ENCODE measurements around the gene UBL5. TPM values are rescaled to one million over a fixed set of nuclear protein-coding genes. Genes with fewer than 3 reads are reported as not detected.

Gene UBL5
- polyA plus RNA-seq, 1 donor: 164 TPM

DNA sequence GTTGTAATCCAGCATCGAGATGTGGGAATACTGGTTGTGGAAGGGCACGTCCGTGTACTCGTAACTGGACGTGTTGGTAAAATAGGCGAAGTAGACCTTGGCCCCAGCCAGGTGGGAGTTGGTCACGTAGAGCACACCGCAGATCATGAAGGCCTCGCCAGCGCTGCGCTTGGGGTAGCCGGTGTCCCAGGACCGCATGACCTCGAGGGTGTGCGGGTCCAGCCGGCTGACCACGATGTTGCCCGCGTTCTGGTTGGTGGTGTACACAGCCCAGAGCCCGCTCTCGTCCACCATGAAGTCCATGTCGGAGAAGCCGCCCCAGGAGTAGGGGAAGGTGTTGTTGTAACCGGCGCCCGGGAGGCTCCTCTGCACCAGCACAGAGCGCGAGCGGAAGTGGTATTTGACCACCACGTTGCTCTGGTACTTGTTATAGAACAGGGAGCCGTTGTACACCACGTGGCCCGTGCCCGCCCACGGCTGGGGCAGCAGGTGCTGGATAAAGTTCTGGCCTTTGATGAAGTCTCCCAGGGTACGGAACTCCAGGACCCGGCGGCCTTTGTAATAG is 26.6 kb downstream of the UBL5 start:
- DNase-seq (ENCODE audit: low read depth): no peak

DNA sequence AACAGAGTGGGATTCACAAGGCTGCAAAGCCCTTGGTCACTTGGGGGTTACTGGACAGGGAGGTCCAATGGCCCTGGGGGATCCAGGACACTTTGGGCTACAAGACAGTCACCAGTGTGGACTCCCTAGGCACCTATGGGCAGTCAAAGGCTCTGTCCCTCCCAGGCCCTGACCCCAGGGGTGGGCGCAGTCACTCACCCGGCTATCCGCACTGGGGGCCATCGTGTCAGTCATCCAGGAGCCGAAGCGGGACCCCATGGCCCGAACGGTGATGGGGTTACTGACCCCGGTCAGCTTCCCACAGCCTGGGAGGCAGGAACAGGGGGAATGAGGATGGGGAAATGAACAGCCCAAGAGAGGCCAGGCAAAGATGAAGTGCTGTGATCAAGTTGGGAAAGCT is 28.9 kb downstream of the UBL5 start:
- no peak for DNase-seq (ENCODE audit: low read depth)

DNA sequence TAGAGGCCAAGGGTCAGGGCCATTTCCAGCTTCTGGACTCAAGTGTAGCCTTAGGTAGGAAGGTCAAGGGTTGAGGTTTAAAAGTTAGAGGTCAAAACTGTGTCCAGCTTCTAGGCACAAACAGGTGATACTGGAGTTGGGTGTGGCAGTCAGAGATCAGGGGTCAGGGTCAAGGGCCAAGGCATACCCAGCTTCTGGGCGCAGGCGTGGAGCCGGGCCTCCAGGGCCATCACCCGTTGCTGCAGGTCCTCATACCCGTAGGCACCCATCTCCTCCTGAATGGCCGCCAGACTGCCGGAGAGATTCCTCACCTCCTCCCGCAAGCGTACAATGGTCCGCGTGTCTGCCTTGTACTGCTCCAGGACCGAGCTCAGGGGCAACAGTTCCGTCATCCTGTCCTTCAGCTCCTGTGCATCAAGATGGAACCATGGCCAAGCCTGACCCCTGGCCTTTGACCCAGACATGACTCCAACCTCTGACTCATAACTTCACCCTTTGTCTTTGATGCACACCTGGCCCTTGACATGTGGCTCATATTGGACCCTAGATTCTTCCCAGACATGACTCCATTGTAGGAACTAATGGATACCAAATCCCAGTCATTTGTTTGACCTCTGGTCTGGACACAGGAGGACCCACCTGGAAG is 29.5 kb downstream of the UBL5 start:
- DNase-seq (ENCODE audit: low read depth): no peak

DNA sequence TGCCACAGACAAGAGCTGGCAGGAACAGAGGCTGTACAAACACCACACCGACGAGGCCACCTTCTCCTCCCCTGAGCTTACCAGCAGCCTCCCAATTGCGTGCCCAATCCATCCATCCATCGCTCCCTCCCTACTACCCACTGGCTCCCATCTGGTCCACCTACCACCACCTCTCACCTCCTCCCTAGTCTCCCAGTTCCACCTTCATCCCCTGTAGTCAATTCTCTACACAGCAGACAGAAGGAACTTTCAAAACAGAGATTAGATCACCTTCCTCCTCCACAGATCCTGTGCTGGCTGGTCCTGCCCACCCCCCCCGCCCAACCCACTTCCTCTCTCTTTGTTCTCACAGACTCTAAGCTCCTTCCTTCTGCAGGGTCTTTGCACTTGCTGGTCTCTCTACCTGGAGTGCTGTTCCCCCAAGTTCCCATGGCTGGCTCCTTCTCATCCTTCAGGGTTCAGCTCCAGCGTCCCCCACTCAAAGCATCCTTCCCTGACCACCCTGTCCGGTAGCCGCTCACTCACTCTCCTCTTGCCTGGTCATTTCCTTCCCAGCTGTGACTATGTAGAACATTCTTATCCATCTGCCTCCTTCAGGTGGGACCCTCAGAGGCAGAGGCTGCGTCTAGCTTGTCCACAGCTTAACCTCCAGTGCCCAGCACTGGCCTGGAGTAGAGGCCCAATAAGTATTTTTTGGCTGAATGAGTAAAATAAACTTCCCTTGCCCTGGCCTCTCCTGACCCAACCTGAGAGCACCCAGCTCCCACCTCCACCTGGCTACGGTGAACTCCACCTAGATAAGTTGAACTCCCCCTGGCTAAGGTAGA is 30.4 kb downstream of the UBL5 start:
- DNase-seq (ENCODE audit: low read depth): no peak

DNA sequence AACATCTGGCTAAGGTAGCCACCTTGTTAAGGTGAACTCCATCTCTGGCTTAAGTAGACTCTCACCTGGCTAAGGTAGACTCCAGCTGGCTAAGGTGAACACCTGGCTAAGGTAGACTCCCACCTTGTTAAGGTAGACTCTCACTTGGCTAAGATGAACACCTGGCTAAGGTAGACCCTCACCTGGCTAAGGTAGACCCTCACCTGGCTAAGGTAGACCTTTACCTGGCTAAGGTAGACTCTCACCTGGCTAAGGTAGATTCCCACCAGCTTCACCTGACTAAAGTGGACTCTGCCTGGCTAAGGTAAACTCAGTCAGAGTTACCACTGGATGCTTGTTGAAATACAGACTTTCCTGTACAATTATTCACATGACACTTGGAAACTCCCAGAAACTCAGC is 31.0 kb downstream of the UBL5 start:
- DNase-seq (ENCODE audit: low read depth): no peak

DNA sequence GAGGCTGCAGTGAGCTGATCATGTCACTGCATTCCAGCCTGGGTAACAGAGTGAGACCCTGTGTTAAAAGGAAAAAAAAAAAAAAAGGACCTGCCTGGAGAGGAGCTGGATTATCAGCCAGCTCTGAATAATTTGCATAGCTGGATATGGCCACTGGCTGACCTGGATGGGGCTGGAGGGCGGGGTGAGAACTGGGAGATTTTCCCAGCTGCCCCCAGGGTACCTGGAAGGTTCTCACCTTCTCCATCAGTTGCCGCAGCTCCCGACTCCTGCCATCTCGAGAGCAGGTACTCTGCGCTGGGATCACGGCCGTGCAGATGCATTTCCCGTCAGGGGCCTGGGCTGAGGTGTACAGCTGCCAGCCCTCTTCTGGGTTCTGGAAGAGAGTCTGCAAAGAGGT is 32.7 kb downstream of the UBL5 start:
- DNase-seq (ENCODE audit: low read depth): no peak

DNA sequence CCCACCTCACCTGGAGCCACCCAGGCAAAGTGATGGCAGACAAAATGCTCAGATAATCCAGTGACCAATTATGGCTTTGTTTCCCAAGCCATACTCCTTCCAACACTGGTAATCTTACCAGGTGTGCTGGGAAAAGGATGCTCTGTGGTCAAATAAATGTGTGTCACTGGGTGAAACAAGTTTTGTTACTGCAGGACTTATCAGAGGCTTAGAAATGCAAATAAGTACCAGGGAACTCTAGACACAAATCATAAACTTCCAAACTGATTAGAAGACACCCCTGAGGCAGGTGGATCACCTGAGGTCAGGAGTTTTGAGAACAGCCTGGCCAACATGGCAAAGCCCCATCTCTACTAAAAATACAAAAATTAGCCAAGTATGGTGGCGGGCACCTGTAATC is 33.8 kb downstream of the UBL5 start:
- no peak for DNase-seq (ENCODE audit: low read depth)

DNA sequence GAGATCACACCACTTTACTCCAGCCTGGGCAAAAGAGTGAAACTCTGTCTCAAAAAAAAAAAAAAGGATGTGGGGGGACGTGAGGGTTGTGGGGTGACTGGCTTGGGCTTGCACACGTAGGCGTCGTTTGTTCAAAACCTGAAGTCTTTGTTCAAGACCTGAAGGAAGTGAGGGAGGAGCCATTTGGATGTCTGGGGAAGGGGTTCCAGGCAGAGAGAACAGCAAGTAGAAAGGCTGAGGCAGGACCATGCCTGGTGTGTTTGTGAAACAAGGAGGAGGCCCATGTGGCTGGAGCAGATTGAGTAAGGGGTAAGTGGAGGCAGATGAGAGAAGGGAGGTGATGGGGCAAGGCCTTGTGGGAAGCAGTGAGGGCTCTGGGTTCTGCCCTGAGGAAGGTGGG is 35.2 kb downstream of the UBL5 start:
- DNase-seq (ENCODE audit: low read depth): no peak

DNA sequence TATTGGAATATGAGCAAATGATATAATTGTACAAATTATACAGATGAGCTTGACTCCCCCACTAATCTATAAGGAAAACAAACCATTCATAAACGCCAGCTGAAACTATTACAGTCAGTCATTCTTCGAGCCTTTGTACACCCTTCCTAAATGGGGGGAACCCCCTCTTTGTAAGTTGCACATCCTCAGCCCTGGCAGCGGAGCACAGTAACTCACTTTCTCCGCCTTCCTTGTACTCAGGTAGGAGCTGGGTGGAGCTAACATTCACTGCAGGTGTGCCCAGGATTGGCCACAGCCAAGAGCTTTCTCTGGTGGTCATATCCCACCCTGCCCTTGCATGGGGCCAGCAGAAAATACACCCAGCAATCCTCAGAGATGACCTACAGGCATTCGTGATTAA is 36.0 kb downstream of the UBL5 start:
- DNase-seq (ENCODE audit: low read depth): no peak

DNA sequence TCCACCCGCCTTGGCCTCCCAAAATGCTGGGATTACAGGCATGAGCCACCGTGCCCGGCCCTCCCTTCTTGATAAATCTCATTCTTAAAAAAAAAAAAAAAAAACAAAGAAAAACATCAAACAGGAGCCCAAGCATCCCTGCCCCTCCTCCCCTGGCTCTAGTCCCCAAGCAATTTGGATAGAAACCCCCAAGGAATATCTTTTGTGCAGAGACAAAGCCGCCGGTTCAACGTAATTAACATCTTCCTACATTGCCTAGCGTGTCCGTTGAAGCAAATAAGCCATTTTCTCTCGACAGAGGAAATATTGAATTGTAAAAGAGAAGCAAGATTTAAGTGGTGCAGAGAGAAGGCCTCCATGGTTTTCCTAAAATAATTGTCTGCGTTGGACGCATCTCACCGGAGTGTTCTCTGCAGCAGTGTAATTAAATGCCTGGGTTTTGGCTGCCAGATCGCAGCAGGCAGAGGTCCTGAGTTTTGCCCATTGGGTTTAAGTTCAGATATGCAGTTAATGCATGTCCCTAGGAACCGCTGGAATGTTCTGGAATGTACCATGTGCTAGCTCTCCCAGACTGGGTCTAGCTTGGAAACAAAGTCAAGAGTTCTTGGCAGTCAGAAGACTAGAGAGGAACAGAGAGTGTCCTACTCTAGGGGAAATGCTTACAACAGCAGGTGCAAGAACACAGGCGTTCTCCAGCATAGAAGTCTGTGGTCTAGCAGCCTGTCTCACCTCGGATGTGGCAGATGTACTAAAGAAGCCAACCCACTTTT is 38.2 kb downstream of the UBL5 start:
- DNase-seq (ENCODE audit: low read depth): no peak

DNA sequence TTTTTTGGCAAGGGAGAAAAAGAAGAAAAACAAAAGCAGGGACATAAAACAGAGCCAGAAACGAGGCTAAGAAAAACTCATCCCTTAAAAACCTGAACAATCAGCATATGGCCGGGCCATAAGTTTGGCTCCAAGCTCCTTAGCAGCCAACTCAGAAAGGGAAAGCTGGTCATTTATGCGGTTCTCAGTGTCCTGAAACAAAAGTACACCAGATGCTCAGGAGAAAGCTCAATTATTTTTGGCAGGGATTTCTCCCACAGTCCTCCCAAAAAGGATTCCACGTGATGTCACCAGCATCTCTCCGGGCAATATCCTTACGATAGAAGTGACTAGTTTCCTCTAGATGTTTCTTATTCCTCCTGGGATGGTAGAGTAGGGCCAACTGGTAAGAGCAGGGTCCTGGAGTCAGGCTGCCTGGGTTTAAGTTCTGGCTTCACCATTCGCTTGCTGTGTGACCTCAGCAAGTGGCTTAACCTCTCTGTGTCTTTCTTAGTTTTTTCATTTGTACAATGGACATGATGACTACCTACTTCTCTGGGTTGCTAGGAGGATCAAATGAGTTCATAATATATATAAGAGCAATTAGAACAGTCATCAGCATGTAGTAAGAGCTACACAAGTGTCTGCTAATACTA is 41.4 kb downstream of the UBL5 start:
- no peak for DNase-seq (ENCODE audit: low read depth)

DNA sequence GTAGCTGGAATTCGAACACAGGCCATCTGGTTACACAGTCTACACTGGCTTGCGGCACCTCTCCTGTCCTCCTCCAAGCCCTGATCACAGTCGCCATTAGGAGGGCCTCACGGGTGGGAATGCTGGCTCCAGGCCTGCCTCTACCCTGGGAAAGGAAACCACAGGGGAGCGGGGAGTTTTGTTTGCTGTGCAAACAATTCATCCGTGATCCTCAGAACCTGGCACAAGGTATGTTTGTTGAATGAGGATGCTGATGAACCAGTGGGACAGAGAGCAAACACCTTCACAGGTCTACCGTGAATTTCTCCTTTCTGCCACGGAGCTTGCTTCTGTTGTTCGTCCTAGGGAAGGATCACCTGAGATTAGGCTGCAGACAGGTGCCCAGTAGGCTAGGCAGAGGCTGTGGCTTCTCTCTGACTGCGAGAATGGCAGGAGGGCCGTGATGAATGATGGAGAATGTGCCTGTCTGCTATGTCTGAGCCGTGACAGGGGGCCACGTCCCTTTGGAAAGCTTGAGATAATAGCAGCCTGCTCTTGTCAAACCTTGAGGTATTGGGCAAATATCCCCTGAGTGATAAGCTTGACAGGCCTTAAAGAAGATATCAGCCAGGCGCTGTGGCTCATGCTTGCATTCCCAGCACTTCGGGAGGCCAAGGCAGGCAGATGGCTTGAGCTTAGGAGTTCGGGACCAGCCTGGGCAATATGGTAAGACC is 44.1 kb downstream of the UBL5 start:
- no peak for DNase-seq (ENCODE audit: low read depth)

DNA sequence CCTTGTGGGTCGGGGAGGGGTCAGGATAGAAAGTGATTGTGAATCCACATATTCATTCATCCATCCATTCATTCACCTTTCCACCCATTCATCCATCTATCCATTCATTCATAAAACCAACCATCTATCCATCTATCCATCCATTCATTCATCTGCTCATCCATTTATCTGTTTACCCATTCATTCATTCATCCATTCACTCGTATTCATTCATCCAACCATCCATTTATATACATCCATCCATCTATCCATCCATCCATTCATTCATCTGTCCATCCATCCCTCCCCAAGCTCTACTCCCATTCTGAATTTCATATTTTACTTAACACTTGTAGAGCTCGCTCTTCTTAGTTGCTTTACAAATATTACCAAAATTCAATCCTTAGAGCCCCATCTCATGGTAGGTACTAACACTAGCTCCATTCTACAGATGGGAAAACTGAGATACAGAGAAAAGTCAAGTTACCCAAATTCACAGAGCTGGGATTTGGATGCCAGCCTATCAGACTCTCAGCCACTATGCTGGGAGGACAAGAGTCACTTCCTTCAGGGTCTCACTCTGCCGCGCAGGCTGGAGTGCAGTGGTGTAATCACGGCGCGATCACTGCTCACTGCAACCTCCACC is 45.0 kb downstream of the UBL5 start:
- DNase-seq (ENCODE audit: low read depth): no peak

DNA sequence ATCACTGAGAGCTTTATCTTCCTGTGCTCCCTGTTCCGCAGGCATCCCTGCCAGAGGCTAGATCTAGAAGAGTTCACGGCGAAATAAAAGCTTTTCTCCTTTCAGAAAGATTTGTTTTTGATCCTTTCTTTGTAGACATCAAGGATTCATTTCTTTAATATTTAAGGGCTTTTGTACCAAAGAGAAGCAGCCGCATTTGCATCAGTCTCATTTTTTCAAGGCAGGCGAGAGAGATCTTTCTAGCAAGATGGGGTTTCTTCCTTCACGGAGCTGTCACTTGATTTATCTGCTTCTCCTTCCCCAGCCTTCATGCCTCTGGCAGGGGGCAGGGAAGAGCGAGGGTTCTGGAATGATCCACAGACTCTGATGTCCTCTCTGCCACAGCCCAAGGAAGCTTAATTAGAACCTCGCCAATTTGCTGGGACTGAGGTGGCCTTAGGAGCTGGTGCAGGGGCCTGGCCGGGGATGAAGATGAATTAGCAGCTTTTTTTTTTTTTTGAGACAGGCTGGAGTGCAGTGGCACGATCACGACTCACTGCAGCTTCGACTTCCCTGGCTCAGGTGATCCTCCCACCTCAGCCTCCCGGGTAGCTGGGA is 47.4 kb downstream of the UBL5 start:
- no peak for DNase-seq (ENCODE audit: low read depth)

DNA sequence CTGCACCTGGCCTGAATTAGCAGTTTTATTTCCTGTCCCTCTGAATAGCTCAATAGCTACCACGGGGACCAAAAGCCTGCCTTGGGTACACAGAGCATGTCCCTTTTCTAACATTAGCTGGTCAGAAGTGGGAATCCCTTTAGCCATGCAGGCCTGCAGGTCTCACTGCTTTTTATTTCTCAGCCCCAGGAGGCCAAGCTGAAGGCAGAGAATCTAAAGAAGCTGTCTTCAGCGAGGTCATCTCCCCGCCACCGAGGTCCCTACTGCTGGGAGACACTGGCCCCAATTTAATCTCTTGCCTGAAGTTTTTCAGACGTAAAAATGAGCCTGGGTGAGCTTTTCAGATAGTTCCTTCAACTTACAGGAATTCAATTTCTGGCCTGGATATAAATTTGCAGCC is 48.1 kb downstream of the UBL5 start:
- no peak for DNase-seq (ENCODE audit: low read depth)

DNA sequence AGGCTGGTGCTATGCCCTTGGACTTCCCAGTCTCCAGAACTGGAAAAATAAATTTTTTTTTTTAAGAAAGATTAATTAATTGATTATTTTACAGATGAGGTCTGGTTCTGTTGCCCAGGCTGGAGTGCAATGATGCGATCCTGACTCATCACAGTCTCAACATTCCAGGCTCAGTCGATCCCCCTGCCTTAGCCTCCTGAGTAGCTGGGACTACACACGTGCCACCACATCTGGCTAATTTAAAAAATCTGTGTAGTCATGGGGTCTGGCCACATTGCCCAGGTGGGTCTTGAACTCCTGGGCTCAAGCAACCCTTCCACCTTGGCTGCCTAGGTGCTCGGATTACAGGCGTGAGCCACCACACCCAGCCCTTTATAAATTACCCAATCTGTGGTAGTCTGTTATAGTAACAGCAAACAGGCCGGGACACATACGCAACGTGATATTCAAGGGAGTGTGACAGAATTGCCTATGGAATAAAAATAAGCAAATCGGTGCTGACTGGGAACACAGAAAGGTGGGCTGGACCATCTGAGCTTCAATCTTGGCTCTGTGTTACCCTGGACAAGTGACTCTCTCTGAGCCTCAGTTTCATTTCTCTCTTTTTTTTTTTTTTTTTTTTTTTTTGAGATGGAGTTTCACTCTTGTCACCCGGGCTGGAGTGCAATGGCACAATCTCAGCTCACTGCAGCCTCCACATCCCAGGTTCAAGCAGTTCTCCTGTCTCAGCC is 50.2 kb downstream of the UBL5 start:
- DNase-seq (ENCODE audit: low read depth): no peak

DNA sequence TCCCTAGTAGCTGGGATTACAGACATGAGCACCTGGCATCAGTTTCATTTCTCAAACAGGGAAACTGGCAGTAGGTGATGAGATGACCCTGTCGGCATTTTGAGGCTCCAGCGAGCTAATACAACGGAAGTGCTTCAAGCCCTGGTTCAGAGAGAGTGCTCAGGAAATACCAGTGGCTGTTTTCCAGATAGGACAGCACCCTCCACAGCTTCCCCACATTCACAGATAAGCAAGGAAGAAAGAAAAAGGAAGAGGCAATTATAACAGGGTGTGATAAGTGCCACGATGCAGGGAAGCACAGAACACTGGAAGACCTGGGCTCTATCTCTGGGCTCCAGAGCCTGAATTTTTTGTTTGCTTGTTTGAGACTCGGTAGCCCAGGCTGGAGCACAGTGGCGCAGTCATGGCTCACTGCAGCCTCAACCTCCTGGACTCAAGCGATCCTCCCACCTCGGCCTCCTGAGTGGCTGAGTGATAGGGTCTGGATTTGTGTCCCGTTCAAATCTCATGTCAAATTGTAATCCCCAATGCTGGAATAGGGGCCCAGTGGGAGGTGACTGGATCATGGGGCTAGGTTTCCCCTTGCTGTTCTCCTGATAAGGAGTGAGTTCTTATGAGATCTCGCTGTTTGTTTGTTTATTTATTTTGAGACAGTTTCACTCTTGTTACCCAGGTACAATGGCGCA is 50.9 kb downstream of the UBL5 start:
- no peak for DNase-seq (ENCODE audit: low read depth)

All from forelimb muscle (tissue), 1 donor.